Measurements from ENCODE around the gene OXCT2.

GRCh38 chr1:39782103-39782502 lies 11.0 kb upstream of the OXCT2 start:
- TF ChIP-seq, protein P1, sequence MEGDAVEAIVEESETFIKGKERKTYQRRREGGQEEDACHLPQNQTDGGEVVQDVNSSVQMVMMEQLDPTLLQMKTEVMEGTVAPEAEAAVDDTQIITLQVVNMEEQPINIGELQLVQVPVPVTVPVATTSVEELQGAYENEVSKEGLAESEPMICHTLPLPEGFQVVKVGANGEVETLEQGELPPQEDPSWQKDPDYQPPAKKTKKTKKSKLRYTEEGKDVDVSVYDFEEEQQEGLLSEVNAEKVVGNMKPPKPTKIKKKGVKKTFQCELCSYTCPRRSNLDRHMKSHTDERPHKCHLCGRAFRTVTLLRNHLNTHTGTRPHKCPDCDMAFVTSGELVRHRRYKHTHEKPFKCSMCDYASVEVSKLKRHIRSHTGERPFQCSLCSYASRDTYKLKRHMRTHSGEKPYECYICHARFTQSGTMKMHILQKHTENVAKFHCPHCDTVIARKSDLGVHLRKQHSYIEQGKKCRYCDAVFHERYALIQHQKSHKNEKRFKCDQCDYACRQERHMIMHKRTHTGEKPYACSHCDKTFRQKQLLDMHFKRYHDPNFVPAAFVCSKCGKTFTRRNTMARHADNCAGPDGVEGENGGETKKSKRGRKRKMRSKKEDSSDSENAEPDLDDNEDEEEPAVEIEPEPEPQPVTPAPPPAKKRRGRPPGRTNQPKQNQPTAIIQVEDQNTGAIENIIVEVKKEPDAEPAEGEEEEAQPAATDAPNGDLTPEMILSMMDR (IDR thresholded peaks at IDR 0.05) = no peak
- TF ChIP-seq POLR2A (IDR thresholded peaks at IDR 0.05) = no peak
